HL-60 (cell line): ENCODE measurements around the gene DCPS.
A peak's percentile ranks its signal among the peaks of the same experiment; 100 is the strongest.

Experiments used
- DNase-seq, 2 experiments: peaks; one replicate each; pipeline ENCODE4 v3.0.0-alpha.2; 2010 to 2020; ENCODE audit warnings: low read depth in 1 of 2, low spot score in 1 of 2
- H3K27ac ChIP-seq: fragments of 250-450 bp; sonication (Bioruptor Pico); replicated peaks from 2 replicates; pipeline ENCODE4 v1.5.1; 2020; ENCODE audit warnings: mild to moderate bottlenecking, moderate library complexity
- H3K27me3 ChIP-seq: fragments of 250-450 bp; sonication (Bioruptor Pico); 2 replicates; pipeline ENCODE4 v1.5.1; 2021; ENCODE audit warnings: mild to moderate bottlenecking, moderate library complexity; ENCODE audit not compliant: insufficient read depth, poor library complexity, severe bottlenecking
- H3K4me3 ChIP-seq: replicated peaks from 2 replicates; pipeline ENCODE4 v1.5.1; 2011; ENCODE audit warnings: mild to moderate bottlenecking, control low read depth, low read length; ENCODE audit not compliant: insufficient read depth
- CTCF ChIP-seq: IDR thresholded peaks from one replicate; pipeline ENCODE4 v1.5.1; 2011; ENCODE audit warnings: low read length, control low read depth, inconsistent platforms; ENCODE audit not compliant: insufficient read depth
- GABPA ChIP-seq: IDR thresholded peaks from 2 replicates; pipeline ENCODE4 v1.6.1; 2012; ENCODE audit warnings: low read depth
- POLR2AphosphoS5 ChIP-seq: IDR thresholded peaks from 2 replicates; pipeline ENCODE4 v1.6.1; 2012; ENCODE audit warnings: low read depth
- REST ChIP-seq: IDR thresholded peaks from 2 replicates; pipeline ENCODE4 v1.6.1; 2012; ENCODE audit warnings: low read depth; ENCODE audit not compliant: insufficient replicate concordance
- SPI1 ChIP-seq: IDR thresholded peaks from 2 replicates; pipeline ENCODE4 v1.6.1; 2012; ENCODE audit warnings: low read depth, mild to moderate bottlenecking, borderline replicate concordance

The DCPS gene

GRCh38 chr11:126336671-126337101 is 32.8 kb downstream of the DCPS start:
- peak in 1 of 2 experiments; percentile 86 for DNase-seq
- no peaks in the 10 kb centered on the region for H3K27me3 ChIP-seq
- no peak overlapping the region for H3K4me3 ChIP-seq
- peak; percentile 83 for TF ChIP-seq SPI1
- TF ChIP-seq REST, result no peak
- peak; percentile 70 for TF ChIP-seq POLR2AphosphoS5
- peak overlapping the region; percentile 65 for H3K27ac ChIP-seq

- H3K4me3 ChIP-seq, result no peak overlapping the region
- H3K27ac ChIP-seq, result peak overlapping the region; percentile 65
- no peak for DNase-seq
Observed at GRCh38 chr11:126337126-126337473, 33.2 kb downstream of the DCPS start.

GRCh38 chr11:126337474-126338241 is 33.8 kb downstream of the DCPS start:
- no peak for DNase-seq
- no peak overlapping the region for H3K4me3 ChIP-seq
- no peak for TF ChIP-seq POLR2AphosphoS5
- no peak for TF ChIP-seq GABPA
- no peak for TF ChIP-seq CTCF
- no peak for TF ChIP-seq REST
- TF ChIP-seq SPI1, result no peak
- H3K27me3 ChIP-seq, result no peaks in the 10 kb centered on the region
- peak overlapping the region; percentile 65 for H3K27ac ChIP-seq

More at GRCh38 chr11:126337126-126337473, 33.2 kb downstream of the DCPS start:
- TF ChIP-seq SPI1 (no peak), GABPA (no peak), CTCF (no peak), POLR2AphosphoS5 (no peak), REST (no peak)
- H3K27me3 ChIP-seq, result no peaks in the 10 kb centered on the region
